ENCODE results near the gene HCN2.

HCN2 gene

GRCh38 chr19:572743-573518 lies 16.8 kb upstream of the HCN2 start:
- H3K4me3 ChIP-seq (ENCODE audit: low read depth in 1 of 2, low read length in 1 of 2) = peak overlapping the region; percentile 89 to 94
- TF ChIP-seq CTCF (IDR thresholded peaks at IDR 0.05) = no peak
- peaks cover 9% of the 10 kb centered on the region for H3K36me3 ChIP-seq
- no peaks in the 10 kb centered on the region for H3K9me3 ChIP-seq
- no peaks in the 10 kb centered on the region for H3K27me3 ChIP-seq
- peak overlapping the region; percentile 99 for H3K27ac ChIP-seq
- H3K4me1 ChIP-seq (ENCODE audit: control insufficient read depth in 1 of 2, insufficient read depth in 1 of 2, low read depth in 1 of 2, low read length in 1 of 2) = peaks cover 43 to 52% of the 10 kb centered on the region in 2 experiments

GRCh38 chr19:573519-573825 lies 16.2 kb upstream of the HCN2 start:
- Histone ChIP-seq H3K27me3 (no peaks in the 10 kb centered on the region), H3K27ac (peak overlapping the region; percentile 99), H3K9me3 (no peaks in the 10 kb centered on the region), H3K36me3 (peaks cover 15% of the 10 kb centered on the region), H3K4me1 (ENCODE audit: control insufficient read depth in 1 of 2, insufficient read depth in 1 of 2, low read depth in 1 of 2, low read length in 1 of 2) (peaks cover 41 to 47% of the 10 kb centered on the region in 2 experiments), H3K4me3 (ENCODE audit: low read depth in 1 of 2, low read length in 1 of 2) (peak overlapping the region; percentile 89 to 94)
- TF ChIP-seq CTCF (IDR thresholded peaks at IDR 0.05) = no peak

- Histone ChIP-seq H3K27ac (peak overlapping the region; percentile 10), H3K9me3 (no peaks in the 10 kb centered on the region), H3K27me3 (no peaks in the 10 kb centered on the region), H3K4me1 (ENCODE audit: control insufficient read depth in 1 of 2, insufficient read depth in 1 of 2, low read depth in 1 of 2, low read length in 1 of 2) (peaks cover 37 to 40% of the 10 kb centered on the region in 2 experiments), H3K36me3 (peaks cover 27% of the 10 kb centered on the region), H3K4me3 (ENCODE audit: low read depth in 1 of 2, low read length in 1 of 2) (no peak overlapping the region)
- TF ChIP-seq CTCF (IDR thresholded peaks at IDR 0.05) = no peak
Measured at GRCh38 chr19:574658-575526, 14.8 kb upstream of the HCN2 start.

- no peak for TF ChIP-seq CTCF (IDR thresholded peaks at IDR 0.05)
- peaks cover 36% of the 10 kb centered on the region for H3K36me3 ChIP-seq
- H3K27ac ChIP-seq = peak overlapping the region; percentile 25
- H3K27me3 ChIP-seq = no peaks in the 10 kb centered on the region
- no peaks in the 10 kb centered on the region for H3K9me3 ChIP-seq
- H3K4me1 ChIP-seq (ENCODE audit: control insufficient read depth in 1 of 2, insufficient read depth in 1 of 2, low read depth in 1 of 2, low read length in 1 of 2) = peaks cover 31 to 35% of the 10 kb centered on the region in 2 experiments
- no peak overlapping the region for H3K4me3 ChIP-seq (ENCODE audit: low read depth in 1 of 2, low read length in 1 of 2)
Measured at GRCh38 chr19:575527-576506, 13.9 kb upstream of the HCN2 start.

Data from neutrophil (primary cell).